ENCODE measurements around the gene KCNQ1.

The KCNQ1 gene

GRCh38 chr11:2684581-2684980 is 239.8 kb downstream of the KCNQ1 start:
- peaks cover 51% of the 10 kb centered on the region for H3K79me2 ChIP-seq (ENCODE audit: control insufficient read depth, insufficient read depth, low read length, unreplicated experiment)
- H3K27me3 ChIP-seq (ENCODE audit: insufficient read depth, low read length) = no peaks in the 10 kb centered on the region
- no peak overlapping the region for H3K4me3 ChIP-seq (ENCODE audit: low read depth, low read length)

DNA sequence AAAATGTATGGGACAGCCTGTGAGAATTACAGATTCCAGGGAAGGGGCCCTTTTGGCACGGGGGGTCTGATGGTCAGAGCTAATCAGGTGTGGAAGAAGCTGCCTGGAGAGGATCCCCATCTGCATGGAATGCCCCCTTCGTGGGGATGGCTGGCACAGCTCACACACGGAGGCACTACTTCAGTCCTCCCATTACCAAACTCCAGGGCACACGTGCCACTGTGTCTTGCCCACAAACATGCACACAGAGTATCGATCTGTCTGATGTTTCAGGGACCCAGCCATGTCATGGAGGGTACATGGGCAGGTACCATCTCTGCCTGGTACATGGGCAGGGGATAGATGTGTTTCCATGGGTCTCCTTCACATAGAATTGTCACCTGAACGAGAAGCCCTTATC is 240.2 kb downstream of the KCNQ1 start:
- Histone ChIP-seq H3K4me1 (ENCODE audit: control insufficient read depth, insufficient read depth, low read length, unreplicated experiment) (no peaks in the 10 kb centered on the region), H3K79me2 (ENCODE audit: control insufficient read depth, insufficient read depth, low read length, unreplicated experiment) (peaks cover 54% of the 10 kb centered on the region), H3K36me3 (ENCODE audit: insufficient read depth, low read length) (no peaks in the 10 kb centered on the region), H3K27me3 (ENCODE audit: insufficient read depth, low read length) (no peaks in the 10 kb centered on the region), H3K4me3 (ENCODE audit: low read depth, low read length) (no peak overlapping the region), H3K27ac (ENCODE audit: low read depth, low read length) (no peak overlapping the region), H2AFZ (ENCODE audit: low read length, unreplicated experiment) (no peak overlapping the region)

More at GRCh38 chr11:2684581-2684980, 239.8 kb downstream of the KCNQ1 start:
- Histone ChIP-seq H3K27ac (ENCODE audit: low read depth, low read length) (no peak overlapping the region), H3K4me1 (ENCODE audit: control insufficient read depth, insufficient read depth, low read length, unreplicated experiment) (no peaks in the 10 kb centered on the region), H3K36me3 (ENCODE audit: insufficient read depth, low read length) (no peaks in the 10 kb centered on the region), H2AFZ (ENCODE audit: low read length, unreplicated experiment) (no peak overlapping the region)

- Histone ChIP-seq H2AFZ (ENCODE audit: low read length, unreplicated experiment) (no peak overlapping the region), H3K27ac (ENCODE audit: low read depth, low read length) (no peak overlapping the region), H3K36me3 (ENCODE audit: insufficient read depth, low read length) (no peaks in the 10 kb centered on the region), H3K27me3 (ENCODE audit: insufficient read depth, low read length) (no peaks in the 10 kb centered on the region), H3K4me3 (ENCODE audit: low read depth, low read length) (no peak overlapping the region), H3K79me2 (ENCODE audit: control insufficient read depth, insufficient read depth, low read length, unreplicated experiment) (peaks cover 55% of the 10 kb centered on the region), H3K4me1 (ENCODE audit: control insufficient read depth, insufficient read depth, low read length, unreplicated experiment) (no peaks in the 10 kb centered on the region)
Measured at GRCh38 chr11:2685566-2686359, 241.0 kb downstream of the KCNQ1 start.

GRCh38 chr11:2686360-2687222 is 241.8 kb downstream of the KCNQ1 start:
- no peak overlapping the region for H2AFZ ChIP-seq (ENCODE audit: low read length, unreplicated experiment)
- H3K27me3 ChIP-seq (ENCODE audit: insufficient read depth, low read length) = no peaks in the 10 kb centered on the region
- no peak overlapping the region for H3K27ac ChIP-seq (ENCODE audit: low read depth, low read length)
- no peak overlapping the region for H3K4me3 ChIP-seq (ENCODE audit: low read depth, low read length)
- peaks cover 56% of the 10 kb centered on the region for H3K79me2 ChIP-seq (ENCODE audit: control insufficient read depth, insufficient read depth, low read length, unreplicated experiment)
- no peaks in the 10 kb centered on the region for H3K36me3 ChIP-seq (ENCODE audit: insufficient read depth, low read length)
- H3K4me1 ChIP-seq (ENCODE audit: control insufficient read depth, insufficient read depth, low read length, unreplicated experiment) = no peaks in the 10 kb centered on the region

GRCh38 chr11:2687223-2687530 is 242.4 kb downstream of the KCNQ1 start:
- H3K79me2 ChIP-seq (ENCODE audit: control insufficient read depth, insufficient read depth, low read length, unreplicated experiment) = peaks cover 57% of the 10 kb centered on the region
- no peak overlapping the region for H2AFZ ChIP-seq (ENCODE audit: low read length, unreplicated experiment)
- no peak overlapping the region for H3K4me3 ChIP-seq (ENCODE audit: low read depth, low read length)
- H3K27me3 ChIP-seq (ENCODE audit: insufficient read depth, low read length) = no peaks in the 10 kb centered on the region
- H3K4me1 ChIP-seq (ENCODE audit: control insufficient read depth, insufficient read depth, low read length, unreplicated experiment) = no peaks in the 10 kb centered on the region
- no peaks in the 10 kb centered on the region for H3K36me3 ChIP-seq (ENCODE audit: insufficient read depth, low read length)
- H3K27ac ChIP-seq (ENCODE audit: low read depth, low read length) = no peak overlapping the region

- no peaks in the 10 kb centered on the region for H3K4me1 ChIP-seq (ENCODE audit: control insufficient read depth, insufficient read depth, low read length, unreplicated experiment)
- H2AFZ ChIP-seq (ENCODE audit: low read length, unreplicated experiment) = no peak overlapping the region
- no peaks in the 10 kb centered on the region for H3K27me3 ChIP-seq (ENCODE audit: insufficient read depth, low read length)
- H3K4me3 ChIP-seq (ENCODE audit: low read depth, low read length) = no peak overlapping the region
- H3K27ac ChIP-seq (ENCODE audit: low read depth, low read length) = no peak overlapping the region
- H3K79me2 ChIP-seq (ENCODE audit: control insufficient read depth, insufficient read depth, low read length, unreplicated experiment) = peaks cover 59% of the 10 kb centered on the region
- no peaks in the 10 kb centered on the region for H3K36me3 ChIP-seq (ENCODE audit: insufficient read depth, low read length)
Measured at GRCh38 chr11:2687782-2688191, 243.0 kb downstream of the KCNQ1 start.

- peaks cover 62% of the 10 kb centered on the region for H3K79me2 ChIP-seq (ENCODE audit: control insufficient read depth, insufficient read depth, low read length, unreplicated experiment)
- no peaks in the 10 kb centered on the region for H3K27me3 ChIP-seq (ENCODE audit: insufficient read depth, low read length)
- no peaks in the 10 kb centered on the region for H3K36me3 ChIP-seq (ENCODE audit: insufficient read depth, low read length)
- no peak overlapping the region for H3K27ac ChIP-seq (ENCODE audit: low read depth, low read length)
- no peak overlapping the region for H3K4me3 ChIP-seq (ENCODE audit: low read depth, low read length)
- H3K4me1 ChIP-seq (ENCODE audit: control insufficient read depth, insufficient read depth, low read length, unreplicated experiment) = no peaks in the 10 kb centered on the region
- H2AFZ ChIP-seq (ENCODE audit: low read length, unreplicated experiment) = no peak overlapping the region
Measured at GRCh38 chr11:2688381-2689231, 243.8 kb downstream of the KCNQ1 start.

- Histone ChIP-seq H3K27me3 (ENCODE audit: insufficient read depth, low read length) (no peaks in the 10 kb centered on the region), H3K4me1 (ENCODE audit: control insufficient read depth, insufficient read depth, low read length, unreplicated experiment) (no peaks in the 10 kb centered on the region), H3K4me3 (ENCODE audit: low read depth, low read length) (no peak overlapping the region), H2AFZ (ENCODE audit: low read length, unreplicated experiment) (no peak overlapping the region), H3K27ac (ENCODE audit: low read depth, low read length) (no peak overlapping the region), H3K79me2 (ENCODE audit: control insufficient read depth, insufficient read depth, low read length, unreplicated experiment) (peaks cover 68% of the 10 kb centered on the region), H3K36me3 (ENCODE audit: insufficient read depth, low read length) (no peaks in the 10 kb centered on the region)
Measured at GRCh38 chr11:2689651-2690575, 245.1 kb downstream of the KCNQ1 start.

GRCh38 chr11:2690596-2691354 is 246.0 kb downstream of the KCNQ1 start:
- Histone ChIP-seq H3K27ac (ENCODE audit: low read depth, low read length) (no peak overlapping the region), H3K36me3 (ENCODE audit: insufficient read depth, low read length) (no peaks in the 10 kb centered on the region), H3K4me1 (ENCODE audit: control insufficient read depth, insufficient read depth, low read length, unreplicated experiment) (no peaks in the 10 kb centered on the region), H3K4me3 (ENCODE audit: low read depth, low read length) (no peak overlapping the region), H3K27me3 (ENCODE audit: insufficient read depth, low read length) (no peaks in the 10 kb centered on the region), H3K79me2 (ENCODE audit: control insufficient read depth, insufficient read depth, low read length, unreplicated experiment) (peaks cover 75% of the 10 kb centered on the region), H2AFZ (ENCODE audit: low read length, unreplicated experiment) (no peak overlapping the region)

All from ACC112 (cell line).